ENCODE measurements around the gene EIF1AY.

The EIF1AY gene

GRCh38 chrY:20576506-20576905, 930 bp downstream of the EIF1AY start:
- no peak for DNase-seq (ENCODE audit: low read depth)
- no peak overlapping the region for H3K4me3 ChIP-seq (ENCODE audit: control insufficient read depth, low read depth, low read length)
- TF ChIP-seq CTCF (IDR thresholded peaks at IDR 0.05; ENCODE audit: control insufficient read depth, insufficient read depth, low read depth, low read length, missing control alignments), result no peak

- no peak overlapping the region for H3K4me3 ChIP-seq (ENCODE audit: control insufficient read depth, low read depth, low read length)
- no peak for TF ChIP-seq CTCF (IDR thresholded peaks at IDR 0.05; ENCODE audit: control insufficient read depth, insufficient read depth, low read depth, low read length, missing control alignments)
- DNase-seq (ENCODE audit: low read depth), result no peak
These were observed 2.6 kb downstream of the EIF1AY start for GRCh38 chrY:20578206-20578605.

GRCh38 chrY:20581687-20582086, 6.1 kb downstream of the EIF1AY start:
- H3K4me3 ChIP-seq (ENCODE audit: control insufficient read depth, low read depth, low read length), result no peak overlapping the region
- no peak for DNase-seq (ENCODE audit: low read depth)
- no peak for TF ChIP-seq CTCF (IDR thresholded peaks at IDR 0.05; ENCODE audit: control insufficient read depth, insufficient read depth, low read depth, low read length, missing control alignments)

- no peak overlapping the region for H3K4me3 ChIP-seq (ENCODE audit: control insufficient read depth, low read depth, low read length)
- TF ChIP-seq CTCF (IDR thresholded peaks at IDR 0.05; ENCODE audit: control insufficient read depth, insufficient read depth, low read depth, low read length, missing control alignments), result no peak
- no peak for DNase-seq (ENCODE audit: low read depth)
These were observed 10.6 kb downstream of the EIF1AY start for GRCh38 chrY:20586161-20586560.

Data from AG09309 (cell line).